ENCODE measurements around the gene PNLIPRP1. TPM values are rescaled to one million over a fixed set of nuclear protein-coding genes. Genes with fewer than 3 reads are reported as not detected.

PNLIPRP1 gene
- total RNA-seq, 1 donor from 2014 or later: not detected

GRCh38 chr10:116553378-116553980, 37.3 kb upstream of the PNLIPRP1 start:
- no peak for DNase-seq (ENCODE audit: low read depth)
- Histone ChIP-seq H3K27me3 (ENCODE audit: control insufficient read depth, insufficient read depth, low read length) (no peaks in the 10 kb centered on the region), H3K4me3 (ENCODE audit: low read depth, low read length) (no peak overlapping the region), H3K36me3 (ENCODE audit: control insufficient read depth, insufficient read depth, low read length) (no peaks in the 10 kb centered on the region)
- FAIRE-seq: no peak
- TF ChIP-seq CTCF (IDR thresholded peaks at IDR 0.05; ENCODE audit: insufficient read depth, low read length, severe bottlenecking): no peak

GRCh38 chr10:116554628-116555027, 36.1 kb upstream of the PNLIPRP1 start:
- no peaks in the 10 kb centered on the region for H3K27me3 ChIP-seq (ENCODE audit: control insufficient read depth, insufficient read depth, low read length)
- FAIRE-seq: no peak
- TF ChIP-seq CTCF (IDR thresholded peaks at IDR 0.05; ENCODE audit: insufficient read depth, low read length, severe bottlenecking): no peak
- no peak overlapping the region for H3K4me3 ChIP-seq (ENCODE audit: low read depth, low read length)
- H3K36me3 ChIP-seq (ENCODE audit: control insufficient read depth, insufficient read depth, low read length): no peaks in the 10 kb centered on the region
- no peak for DNase-seq (ENCODE audit: low read depth)

GRCh38 chr10:116555880-116556279, 34.9 kb upstream of the PNLIPRP1 start:
- FAIRE-seq (no peak), DNase-seq (ENCODE audit: low read depth) (no peak)
- TF ChIP-seq CTCF (IDR thresholded peaks at IDR 0.05; ENCODE audit: insufficient read depth, low read length, severe bottlenecking): no peak
- H3K4me3 ChIP-seq (ENCODE audit: low read depth, low read length): no peak overlapping the region
- H3K27me3 ChIP-seq (ENCODE audit: control insufficient read depth, insufficient read depth, low read length): no peaks in the 10 kb centered on the region
- H3K36me3 ChIP-seq (ENCODE audit: control insufficient read depth, insufficient read depth, low read length): no peaks in the 10 kb centered on the region

GRCh38 chr10:116557305-116557880, 33.4 kb upstream of the PNLIPRP1 start:
- DNase-seq (ENCODE audit: low read depth) (no peak), FAIRE-seq (no peak)
- Histone ChIP-seq H3K36me3 (ENCODE audit: control insufficient read depth, insufficient read depth, low read length) (no peaks in the 10 kb centered on the region), H3K4me3 (ENCODE audit: low read depth, low read length) (no peak overlapping the region), H3K27me3 (ENCODE audit: control insufficient read depth, insufficient read depth, low read length) (no peaks in the 10 kb centered on the region)
- TF ChIP-seq CTCF (IDR thresholded peaks at IDR 0.05; ENCODE audit: insufficient read depth, low read length, severe bottlenecking): no peak

GRCh38 chr10:116565534-116565933, 25.2 kb upstream of the PNLIPRP1 start:
- Histone ChIP-seq H3K4me3 (ENCODE audit: low read depth, low read length) (no peak overlapping the region), H3K27me3 (ENCODE audit: control insufficient read depth, insufficient read depth, low read length) (no peaks in the 10 kb centered on the region), H3K36me3 (ENCODE audit: control insufficient read depth, insufficient read depth, low read length) (no peaks in the 10 kb centered on the region)
- DNase-seq (ENCODE audit: low read depth): no peak
- no peak for TF ChIP-seq CTCF (IDR thresholded peaks at IDR 0.05; ENCODE audit: insufficient read depth, low read length, severe bottlenecking)
- FAIRE-seq: no peak

- TF ChIP-seq CTCF (IDR thresholded peaks at IDR 0.05; ENCODE audit: insufficient read depth, low read length, severe bottlenecking): no peak
- Histone ChIP-seq H3K4me3 (ENCODE audit: low read depth, low read length) (no peak overlapping the region), H3K36me3 (ENCODE audit: control insufficient read depth, insufficient read depth, low read length) (no peaks in the 10 kb centered on the region), H3K27me3 (ENCODE audit: control insufficient read depth, insufficient read depth, low read length) (no peaks in the 10 kb centered on the region)
- DNase-seq (ENCODE audit: low read depth) (no peak), FAIRE-seq (no peak)
Observed at GRCh38 chr10:116566932-116567331, 23.8 kb upstream of the PNLIPRP1 start.
